Natural killer cell (primary cell): ENCODE results near the gene MT1B. TPM values are rescaled to one million over a fixed set of nuclear protein-coding genes. Genes with fewer than 3 reads are reported as not detected.

Experiments used
- ATAC-seq, 3 donors: fragments of 150-1000 bp in 2 of 3; fragments of 200-7000 bp in 1 of 3; cut with Tn5 transposase; 1 replicate in 1 of 3; 2 replicates in 2 of 3; pipeline ENCODE4 v1.10.0; 2021; ENCODE audit warnings: mild to moderate bottlenecking in 2 of 3, moderate library complexity in 2 of 3
- DNase-seq, 2 donors: peaks; one replicate each; pipeline versions ENCODE4 v3.0.0 to v3.0.0-alpha.2; 2013 to 2021; ENCODE audit warnings: mixed read lengths in 1 of 2
- H3K27ac ChIP-seq: one replicate; pipeline ENCODE4 v1.5.1; 2013; ENCODE audit warnings: mild to moderate bottlenecking, low read length
- H3K27me3 ChIP-seq: one replicate; pipeline ENCODE4 v1.6.1; 2013; ENCODE audit warnings: low read length; ENCODE audit not compliant: control insufficient read depth, insufficient read depth
- H3K36me3 ChIP-seq: one replicate; pipeline ENCODE4 v1.6.1; 2013; ENCODE audit warnings: low read length; ENCODE audit not compliant: control insufficient read depth, insufficient read depth
- H3K4me1 ChIP-seq: one replicate; pipeline ENCODE4 v1.6.1; 2013; ENCODE audit warnings: low read length; ENCODE audit not compliant: control insufficient read depth, insufficient read depth
- H3K4me3 ChIP-seq: one replicate; pipeline ENCODE4 v1.5.1; 2013; ENCODE audit warnings: low read length
- H3K9me3 ChIP-seq: one replicate; pipeline ENCODE4 v1.6.1; 2013; ENCODE audit warnings: low read length; ENCODE audit not compliant: control insufficient read depth, insufficient read depth
- H3K27ac Mint-ChIP-seq, 2 donors: one replicate each; pipeline ENCODE4 v1.8.0; 2022; ENCODE audit warnings: mild to moderate bottlenecking in 2 of 2, mixed read lengths in 2 of 2, moderate library complexity in 1 of 2
- H3K27me3 Mint-ChIP-seq, 2 donors: one replicate each; pipeline ENCODE4 v1.8.0; 2022; ENCODE audit warnings: low read depth in 2 of 2, mixed read lengths in 2 of 2
- H3K36me3 Mint-ChIP-seq: one replicate; pipeline ENCODE4 v1.8.0; 2022; ENCODE audit warnings: mixed read lengths
- H3K4me1 Mint-ChIP-seq, 2 donors: one replicate each; pipeline ENCODE4 v1.8.0; 2022; ENCODE audit warnings: mixed read lengths in 2 of 2
- H3K4me3 Mint-ChIP-seq: one replicate; pipeline ENCODE4 v1.8.0; 2022; ENCODE audit warnings: mild to moderate bottlenecking, moderate library complexity, mixed read lengths
- H3K9me3 Mint-ChIP-seq, 2 donors: one replicate each; pipeline ENCODE4 v1.8.0; 2022; ENCODE audit warnings: mixed read lengths in 2 of 2
- WGBS: methylation state at CpG from one replicate; pipeline ENCODE4 v1.1.7; 2013; ENCODE audit warnings: missing lambda C conversion rate; ENCODE audit not compliant: insufficient coverage; 5-methylcytosine and 5-hydroxymethylcytosine counted together
- intact Hi-C: fragments of 100-400 bp; cut with micrococcal nuclease; formaldehyde crosslinking; loops from one replicate; pipeline ENCODE4 v1.14.2; 2022
- total RNA-seq, 4 donors: library from RNA; stranded (reverse); fragments of 120-200 nt in 1 of 4; gene quantifications; one replicate each; pipeline versions ENCODE4 v1.2.3 to v1.2.4, GENCODE V29; 2013 to 2022
- TF ChIP-seq, protein P1 (sequence below): fragments of 200-600 bp; IDR thresholded peaks from one replicate; pipeline ENCODE4 v1.8.0; 2022; ENCODE audit warnings: antibody characterized with exemption

MT1B gene
- total RNA-seq, 3 donors from 2014 or later (not counting 1 experiment from before 2014, with no cell fraction given) = not detected

DNA sequence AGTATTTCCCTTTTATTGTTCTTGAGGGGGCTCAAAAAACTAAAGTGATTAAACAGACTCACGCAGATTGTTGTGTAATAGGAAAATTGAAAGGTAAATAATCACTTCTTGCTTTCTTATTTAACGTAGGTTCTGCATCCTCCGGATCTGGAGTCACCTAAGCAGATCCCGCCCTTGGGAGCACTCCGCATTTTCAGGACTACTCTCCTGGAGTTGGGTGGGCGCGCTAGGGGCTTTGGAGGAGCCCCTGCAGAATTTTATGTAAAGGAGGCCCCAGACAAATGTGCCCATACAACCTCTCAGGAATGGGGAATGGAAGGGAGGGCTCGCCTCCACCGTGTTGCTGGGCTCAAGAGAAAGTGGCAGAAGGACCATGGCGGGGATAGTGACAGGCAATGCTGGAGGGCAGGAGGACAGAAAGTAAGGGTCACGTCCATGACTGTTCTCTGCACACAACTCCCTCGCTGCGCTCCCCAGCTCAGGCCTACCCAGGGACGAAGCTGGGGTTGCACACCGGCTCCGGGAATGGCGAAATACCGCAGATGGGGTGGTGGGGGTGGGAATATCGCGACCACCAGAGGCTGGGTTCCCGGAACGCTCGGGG lies 35.0 kb upstream of the MT1B start:
- TF ChIP-seq, protein P1, sequence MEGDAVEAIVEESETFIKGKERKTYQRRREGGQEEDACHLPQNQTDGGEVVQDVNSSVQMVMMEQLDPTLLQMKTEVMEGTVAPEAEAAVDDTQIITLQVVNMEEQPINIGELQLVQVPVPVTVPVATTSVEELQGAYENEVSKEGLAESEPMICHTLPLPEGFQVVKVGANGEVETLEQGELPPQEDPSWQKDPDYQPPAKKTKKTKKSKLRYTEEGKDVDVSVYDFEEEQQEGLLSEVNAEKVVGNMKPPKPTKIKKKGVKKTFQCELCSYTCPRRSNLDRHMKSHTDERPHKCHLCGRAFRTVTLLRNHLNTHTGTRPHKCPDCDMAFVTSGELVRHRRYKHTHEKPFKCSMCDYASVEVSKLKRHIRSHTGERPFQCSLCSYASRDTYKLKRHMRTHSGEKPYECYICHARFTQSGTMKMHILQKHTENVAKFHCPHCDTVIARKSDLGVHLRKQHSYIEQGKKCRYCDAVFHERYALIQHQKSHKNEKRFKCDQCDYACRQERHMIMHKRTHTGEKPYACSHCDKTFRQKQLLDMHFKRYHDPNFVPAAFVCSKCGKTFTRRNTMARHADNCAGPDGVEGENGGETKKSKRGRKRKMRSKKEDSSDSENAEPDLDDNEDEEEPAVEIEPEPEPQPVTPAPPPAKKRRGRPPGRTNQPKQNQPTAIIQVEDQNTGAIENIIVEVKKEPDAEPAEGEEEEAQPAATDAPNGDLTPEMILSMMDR = no peak
- H3K36me3 ChIP-seq = no peaks in the 10 kb centered on the region
- DNase-seq (no peak), ATAC-seq (no peak)
- Mint-ChIP-seq H3K9me3 (no peaks in the 10 kb centered on the region), H3K4me3 (peak overlapping the region; percentile 59), H3K27ac (no peak overlapping the region), H3K4me1 (peaks cover 0 to 10% of the 10 kb centered on the region in 2 donors), H3K36me3 (no peaks in the 10 kb centered on the region), H3K27me3 (peaks cover 19 to 32% of the 10 kb centered on the region in 2 donors)
- H3K4me1 ChIP-seq = peaks cover 11% of the 10 kb centered on the region
- WGBS = 52% methylated on average over 23 of the region's 23 CpGs
- peaks cover 10% of the 10 kb centered on the region for H3K27me3 ChIP-seq
- H3K4me3 ChIP-seq = no peak overlapping the region
- H3K27ac ChIP-seq = no peak overlapping the region
- intact Hi-C loops = no loop called here
- H3K9me3 ChIP-seq = no peaks in the 10 kb centered on the region

DNA sequence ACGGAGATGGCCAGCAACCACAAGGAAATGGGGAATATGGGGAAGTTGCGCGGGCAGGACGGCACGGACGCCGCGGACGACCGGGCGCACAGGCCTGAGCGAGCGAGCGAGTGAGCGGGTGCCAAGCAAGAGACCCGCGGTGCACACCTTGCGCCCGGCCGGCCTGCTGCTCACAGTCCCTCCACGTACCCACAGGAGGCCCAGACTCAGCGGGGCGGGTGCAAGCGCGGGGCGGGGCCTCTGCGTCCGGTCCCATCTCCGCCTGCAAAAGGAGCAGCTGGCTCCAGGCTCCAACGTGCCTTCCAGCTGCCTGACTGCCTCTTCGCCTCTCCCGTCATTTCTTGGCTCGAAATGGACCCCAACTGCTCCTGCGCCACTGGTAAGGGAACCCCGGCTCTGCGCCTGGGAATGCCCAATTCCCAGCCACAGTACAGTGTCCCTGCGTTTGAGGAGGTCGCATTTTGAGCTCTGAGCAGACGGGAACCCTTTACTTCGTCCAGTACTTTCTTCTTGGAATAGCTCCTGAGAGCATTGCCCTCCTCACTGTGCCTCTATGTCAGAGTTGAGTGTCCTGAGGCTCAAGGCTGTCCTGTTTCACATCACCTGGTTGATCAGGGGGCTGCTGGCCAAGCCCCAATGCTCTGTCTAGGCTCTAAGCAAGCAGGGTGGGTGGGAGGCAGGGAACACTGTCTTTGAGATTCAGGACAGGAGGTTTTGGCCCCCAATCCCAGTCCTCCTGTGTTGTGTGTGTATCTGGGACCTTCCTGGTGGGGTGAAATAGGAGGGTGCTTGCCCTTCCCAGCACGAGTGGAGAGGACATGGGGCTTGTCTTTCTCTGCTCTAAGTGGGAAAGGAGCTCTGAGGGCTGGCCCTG lies 34.2 kb upstream of the MT1B start:
- Mint-ChIP-seq H3K36me3 (no peaks in the 10 kb centered on the region), H3K9me3 (no peaks in the 10 kb centered on the region), H3K27ac (no peak overlapping the region), H3K4me3 (peak overlapping the region; percentile 31), H3K27me3 (peaks cover 19 to 37% of the 10 kb centered on the region in 2 donors), H3K4me1 (peaks cover 0 to 10% of the 10 kb centered on the region in 2 donors)
- DNase-seq (peak in 1 of 2 donors; percentile 70), ATAC-seq (peak; percentile 53 to 90 (median 55))
- peaks cover 10% of the 10 kb centered on the region for H3K27me3 ChIP-seq
- H3K27ac ChIP-seq = no peak overlapping the region
- WGBS = 8% methylated on average over 41 of the region's 41 CpGs
- no peaks in the 10 kb centered on the region for H3K9me3 ChIP-seq
- H3K4me1 ChIP-seq = peaks cover 11% of the 10 kb centered on the region
- no peaks in the 10 kb centered on the region for H3K36me3 ChIP-seq
- no peak overlapping the region for H3K4me3 ChIP-seq
- intact Hi-C loops = no loop called here
- TF ChIP-seq, protein P1 = no peak

DNA sequence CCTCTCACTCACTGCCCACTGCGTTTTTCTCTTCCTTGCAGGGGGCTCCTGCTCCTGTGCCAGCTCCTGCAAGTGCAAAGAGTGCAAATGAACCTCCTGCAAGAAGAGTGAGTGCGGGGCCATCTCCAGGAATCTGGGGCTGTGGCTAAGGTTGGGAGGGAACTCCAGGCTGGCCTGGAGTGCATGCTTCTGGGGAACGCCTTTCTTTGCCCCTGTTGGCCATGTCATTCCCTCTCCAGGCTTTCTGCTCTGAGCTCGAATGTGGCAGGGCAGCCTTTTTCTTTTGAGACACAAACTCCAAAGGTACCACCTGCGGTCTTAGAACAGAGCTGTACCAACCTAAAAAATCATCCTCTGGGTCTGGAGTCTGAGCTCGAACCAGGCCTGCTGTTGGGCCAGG lies 33.5 kb upstream of the MT1B start:
- Histone ChIP-seq H3K4me1 (peaks cover 11% of the 10 kb centered on the region), H3K4me3 (no peak overlapping the region), H3K9me3 (no peaks in the 10 kb centered on the region), H3K27ac (no peak overlapping the region), H3K36me3 (no peaks in the 10 kb centered on the region), H3K27me3 (peaks cover 10% of the 10 kb centered on the region)
- peaks cover 19 to 40% of the 10 kb centered on the region in 2 donors for H3K27me3 Mint-ChIP-seq
- 62% methylated on average over 6 of the region's 6 CpGs for WGBS
- intact Hi-C loops = no loop called here
- H3K36me3 Mint-ChIP-seq = no peaks in the 10 kb centered on the region
- H3K4me1 Mint-ChIP-seq = peaks cover 0 to 10% of the 10 kb centered on the region in 2 donors
- no peak overlapping the region for H3K4me3 Mint-ChIP-seq
- no peak for DNase-seq
- no peak for ATAC-seq
- H3K27ac Mint-ChIP-seq = no peak overlapping the region
- no peaks in the 10 kb centered on the region for H3K9me3 Mint-ChIP-seq
- TF ChIP-seq, protein P1 = no peak
